Measurements from ENCODE around the gene PHYKPL. TPM values are rescaled to one million over a fixed set of nuclear protein-coding genes. Genes with fewer than 3 reads are reported as not detected.
"Not testable (repeated sequence)": the region's sequence is repeated elsewhere in the genome, so short reads cannot be mapped to it uniquely, and the experiment has no call there.

Gene PHYKPL
- total and polyA plus RNA-seq, 9 donors = 31.8 to 93.3 (median 61.6) TPM

DNA sequence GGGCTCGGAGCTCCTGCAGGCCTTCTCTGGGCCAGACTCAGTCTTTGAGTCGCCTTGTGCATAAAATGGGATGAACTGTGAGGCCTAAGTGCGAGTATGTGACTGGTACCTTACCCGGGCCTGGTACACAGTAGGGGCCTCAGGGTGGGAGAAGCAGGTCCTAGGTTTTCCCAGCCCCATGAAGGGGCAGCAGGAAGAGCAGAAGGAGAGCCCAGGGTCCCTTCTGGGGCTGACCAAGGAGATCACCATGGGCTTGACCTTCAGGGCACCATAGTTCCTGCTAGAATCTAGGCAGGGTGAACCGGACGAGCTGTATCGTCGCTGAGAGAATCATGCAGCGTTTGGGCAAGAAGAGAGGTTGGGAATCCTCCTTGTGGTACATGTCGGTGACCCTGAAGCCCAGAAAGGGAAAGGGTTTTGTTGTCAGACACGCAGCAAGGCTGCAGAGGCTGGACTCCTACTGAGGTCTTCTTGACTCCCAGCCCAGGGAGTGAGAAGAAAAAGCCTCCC is 373 bp upstream of the PHYKPL start:
- TF ChIP-seq POLR2A (IDR thresholded peaks at IDR 0.05) (no peak), EP300 (IDR thresholded peaks at IDR 0.05) (no peak)
- TF ChIP-seq, protein P1, sequence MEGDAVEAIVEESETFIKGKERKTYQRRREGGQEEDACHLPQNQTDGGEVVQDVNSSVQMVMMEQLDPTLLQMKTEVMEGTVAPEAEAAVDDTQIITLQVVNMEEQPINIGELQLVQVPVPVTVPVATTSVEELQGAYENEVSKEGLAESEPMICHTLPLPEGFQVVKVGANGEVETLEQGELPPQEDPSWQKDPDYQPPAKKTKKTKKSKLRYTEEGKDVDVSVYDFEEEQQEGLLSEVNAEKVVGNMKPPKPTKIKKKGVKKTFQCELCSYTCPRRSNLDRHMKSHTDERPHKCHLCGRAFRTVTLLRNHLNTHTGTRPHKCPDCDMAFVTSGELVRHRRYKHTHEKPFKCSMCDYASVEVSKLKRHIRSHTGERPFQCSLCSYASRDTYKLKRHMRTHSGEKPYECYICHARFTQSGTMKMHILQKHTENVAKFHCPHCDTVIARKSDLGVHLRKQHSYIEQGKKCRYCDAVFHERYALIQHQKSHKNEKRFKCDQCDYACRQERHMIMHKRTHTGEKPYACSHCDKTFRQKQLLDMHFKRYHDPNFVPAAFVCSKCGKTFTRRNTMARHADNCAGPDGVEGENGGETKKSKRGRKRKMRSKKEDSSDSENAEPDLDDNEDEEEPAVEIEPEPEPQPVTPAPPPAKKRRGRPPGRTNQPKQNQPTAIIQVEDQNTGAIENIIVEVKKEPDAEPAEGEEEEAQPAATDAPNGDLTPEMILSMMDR (IDR thresholded peaks at IDR 0.05) = no peak
- 62 to 64% (median 63%) methylated on average over 11 of the region's 11 CpGs for WGBS, 3 donors
- peak in 1 of 5 donors; percentile 26 for DNase-seq
- peak overlapping the region; percentile 68 for H3K4me3 ChIP-seq
- intact Hi-C loops (cut with DNase I) = no loop called here
- H3K27ac ChIP-seq = peak overlapping the region; percentile 94 to 98
- H3K4me1 ChIP-seq (ENCODE audit: insufficient read depth) = peaks cover 10% of the 10 kb centered on the region
- H3K9me3 ChIP-seq = no peaks in the 10 kb centered on the region
- H3K36me3 ChIP-seq = no peaks in the 10 kb centered on the region
- H3K27me3 ChIP-seq = no peaks in the 10 kb centered on the region

DNA sequence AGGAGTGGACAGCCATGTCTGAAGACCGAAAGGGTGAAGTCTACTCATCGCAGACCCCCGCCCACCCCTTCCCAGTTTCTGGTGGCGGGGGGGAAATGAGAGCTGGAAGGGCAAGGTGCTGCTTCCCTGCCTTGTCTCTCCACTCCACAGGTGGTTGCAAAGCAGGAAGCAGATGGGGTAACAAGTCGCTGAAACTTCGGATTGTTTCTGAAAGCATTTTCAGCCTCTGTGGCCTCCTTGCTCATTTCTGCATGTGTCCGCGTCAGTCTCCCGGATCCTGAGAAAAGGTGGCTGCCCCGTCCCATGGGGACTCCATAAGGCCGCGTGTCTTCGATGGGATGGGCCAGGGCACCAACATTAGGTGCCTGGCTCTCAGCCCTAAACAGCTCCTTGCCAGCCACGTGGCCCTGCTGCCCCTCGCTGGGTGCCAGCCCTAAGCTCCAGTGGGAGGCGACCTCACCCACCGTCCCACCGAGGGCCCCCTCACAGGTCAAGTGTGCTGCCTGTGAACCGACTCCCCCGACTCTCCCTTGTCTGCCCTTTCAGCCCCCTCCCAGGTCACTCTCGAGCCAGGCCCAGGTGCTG is 971 bp downstream of the PHYKPL start:
- DNase-seq = no peak
- TF ChIP-seq, protein P1 (IDR thresholded peaks at IDR 0.05) = no peak
- no peak for TF ChIP-seq POLR2A (IDR thresholded peaks at IDR 0.05)
- no peak for TF ChIP-seq EP300 (IDR thresholded peaks at IDR 0.05)
- peak overlapping the region; percentile 68 for H3K4me3 ChIP-seq
- no peaks in the 10 kb centered on the region for H3K27me3 ChIP-seq
- H3K27ac ChIP-seq = peak overlapping the region; percentile 94 to 98
- intact Hi-C loops (cut with DNase I) = no loop called here
- no peaks in the 10 kb centered on the region for H3K9me3 ChIP-seq
- WGBS, 3 donors = 17 to 23% (median 22%) methylated on average over 21 of the region's 21 CpGs
- no peaks in the 10 kb centered on the region for H3K36me3 ChIP-seq
- peaks cover 10% of the 10 kb centered on the region for H3K4me1 ChIP-seq (ENCODE audit: insufficient read depth)

DNA sequence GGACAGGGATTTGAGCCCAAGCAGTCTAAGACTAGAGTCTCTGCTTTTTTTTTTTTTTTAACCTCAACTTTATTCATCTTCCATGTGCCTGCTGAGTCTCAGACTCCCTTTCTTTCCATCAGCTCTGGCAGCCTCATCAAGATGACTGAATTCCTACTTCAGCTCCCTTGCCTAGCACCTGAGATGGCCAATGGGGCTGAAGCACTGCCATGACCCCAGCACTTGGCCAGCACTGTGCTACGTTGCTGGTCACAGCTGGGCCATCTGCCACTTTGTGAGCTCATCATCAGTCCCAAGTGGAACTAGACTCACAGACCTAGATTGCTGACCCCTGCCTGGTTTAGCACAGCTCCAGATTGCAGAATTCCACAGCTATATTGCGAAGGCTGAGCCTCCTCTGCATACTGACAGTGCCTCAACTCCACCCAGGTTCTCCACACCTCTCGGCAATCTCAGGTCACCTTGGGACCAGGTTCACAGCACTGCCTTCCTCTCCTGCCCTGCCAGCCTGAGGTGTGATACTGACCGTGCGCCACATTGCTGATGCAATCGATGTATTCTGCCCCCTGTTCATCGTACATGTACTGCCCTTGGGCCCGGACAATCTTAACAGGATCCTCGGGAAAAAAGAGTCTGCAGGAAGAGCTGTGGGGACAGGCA is 1.6 kb downstream of the PHYKPL start:
- 64 to 69% (median 68%) methylated on average over 9 of the region's 9 CpGs for WGBS, 3 donors
- Histone ChIP-seq H3K27me3 (no peaks in the 10 kb centered on the region), H3K4me1 (ENCODE audit: insufficient read depth) (peaks cover 10% of the 10 kb centered on the region), H3K9me3 (no peaks in the 10 kb centered on the region), H3K27ac (no peak overlapping the region), H3K4me3 (peak overlapping the region; percentile 68), H3K36me3 (no peaks in the 10 kb centered on the region)
- DNase-seq = no peak
- no peak for TF ChIP-seq POLR2A (IDR thresholded peaks at IDR 0.05)
- TF ChIP-seq, protein P1 (IDR thresholded peaks at IDR 0.05) = no peak
- no peak for TF ChIP-seq EP300 (IDR thresholded peaks at IDR 0.05)
- intact Hi-C loops (cut with DNase I) = no loop called here

DNA sequence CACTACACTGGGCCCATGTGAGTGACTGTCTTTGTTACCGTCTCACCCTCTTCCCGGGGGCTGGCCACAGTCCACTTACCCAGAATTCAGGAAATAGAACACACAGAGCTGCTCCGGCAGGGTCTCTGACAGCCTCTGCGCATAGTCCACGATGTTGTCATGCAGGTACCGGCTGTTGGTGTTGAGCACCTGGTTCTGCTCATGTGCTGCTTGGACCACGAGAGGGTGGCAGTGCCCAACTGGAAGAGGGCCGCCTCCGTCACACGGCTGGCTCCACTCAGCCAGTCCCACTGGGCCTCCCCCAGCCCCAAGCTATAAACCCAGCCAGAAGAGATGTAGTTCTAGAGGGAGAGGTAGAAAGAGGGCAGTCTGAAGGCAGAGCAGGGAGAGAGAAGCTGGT is 2.7 kb downstream of the PHYKPL start:
- Histone ChIP-seq H3K4me3 (no peak overlapping the region), H3K27ac (no peak overlapping the region), H3K27me3 (no peaks in the 10 kb centered on the region), H3K9me3 (no peaks in the 10 kb centered on the region), H3K36me3 (no peaks in the 10 kb centered on the region), H3K4me1 (ENCODE audit: insufficient read depth) (peaks cover 10% of the 10 kb centered on the region)
- intact Hi-C loops (cut with DNase I) = loop anchor here in 1 of 4 donors (10.0 kb wide), 1 partner anchor 85 kb away; no protein-coding TSS in a partner anchor
- 88 to 94% (median 92%) methylated on average over 10 of the region's 10 CpGs for WGBS, 3 donors
- no peak for DNase-seq
- TF ChIP-seq, protein P1 (IDR thresholded peaks at IDR 0.05) = no peak
- TF ChIP-seq EP300 (IDR thresholded peaks at IDR 0.05) = no peak
- TF ChIP-seq POLR2A (IDR thresholded peaks at IDR 0.05) = no peak

DNA sequence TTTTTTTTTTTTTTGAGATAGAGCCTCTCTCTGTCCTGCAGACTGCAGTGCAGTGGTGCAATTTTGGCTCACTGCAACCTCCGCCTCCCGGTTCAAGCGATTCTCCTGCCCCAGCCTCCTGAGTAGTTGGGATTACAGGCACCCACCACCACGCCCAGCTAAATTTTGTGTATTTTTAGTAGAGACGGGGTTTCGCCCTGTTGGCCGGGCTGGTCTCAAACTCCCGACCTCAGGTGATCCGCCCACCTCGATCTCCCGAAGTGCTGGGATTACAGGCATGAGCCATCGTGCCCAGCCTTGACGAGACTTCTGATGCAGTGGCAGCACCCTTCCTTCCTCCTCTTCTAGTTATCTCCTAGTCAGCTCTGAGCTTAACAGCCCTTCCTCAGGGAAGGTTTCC is 3.5 kb downstream of the PHYKPL start:
- 94 to 95% (median 95%) methylated on average over 13 of the region's 13 CpGs for WGBS, 3 donors
- not testable (repeated sequence) for H3K36me3 ChIP-seq; H3K9me3 ChIP-seq; H3K4me1 ChIP-seq (ENCODE audit: insufficient read depth); H3K27me3 ChIP-seq; DNase-seq; H3K27ac ChIP-seq; H3K4me3 ChIP-seq
- intact Hi-C loops (cut with DNase I) = loop anchor here in 1 of 4 donors (10.0 kb wide), 1 partner anchor 84 kb away; no protein-coding TSS in a partner anchor
